Sigmoid colon (tissue), 7 donors: ENCODE results near the gene ZC2HC1B. TPM values are rescaled to one million over a fixed set of nuclear protein-coding genes. Genes with fewer than 3 reads are reported as not detected.

Experiments
- DNase-seq: peaks from one replicate; pipeline ENCODE4 v3.0.0-alpha.2; 2019
- H3K27ac ChIP-seq, 4 donors: fragments of 200-600 bp; sonication (generic); one replicate each; pipeline ENCODE4 v1.5.1; 2016 to 2019; ENCODE audit warnings: mild to moderate bottlenecking in 1 of 4
- H3K27me3 ChIP-seq, 3 donors: fragments of 200-600 bp; sonication (generic); one replicate each; pipeline ENCODE4 v1.5.1; 2019; ENCODE audit warnings: mild to moderate bottlenecking in 1 of 3
- H3K36me3 ChIP-seq, 4 donors: fragments of 200-600 bp; sonication (generic); one replicate each; pipeline ENCODE4 v1.5.1; 2016 to 2019
- H3K4me1 ChIP-seq, 4 donors: fragments of 200-600 bp; sonication (generic); one replicate each; pipeline ENCODE4 v1.5.1; 2017 to 2019
- H3K4me3 ChIP-seq, 4 donors: fragments of 200-600 bp; sonication (generic); one replicate each; pipeline ENCODE4 v1.5.1; 2017 to 2019; ENCODE audit warnings: mild to moderate bottlenecking in 2 of 4, moderate library complexity in 1 of 4
- H3K9me3 ChIP-seq, 4 donors: fragments of 200-600 bp in 3 of 4; sonication (generic) in 3 of 4; one replicate each; pipeline versions ENCODE4 v1.5.1 to v1.6.1; 2013 to 2019
- CTCF ChIP-seq, 4 experiments: fragments of 450-650 bp in 3 of 4; fragments of 200-600 bp in 1 of 4; IDR thresholded peaks; one replicate each; pipeline ENCODE4 v1.5.1; 2016 to 2019; ENCODE audit warnings: antibody characterized with exemption in 4 of 4, mild to moderate bottlenecking in 3 of 4, moderate library complexity in 2 of 4
- EP300 ChIP-seq, 4 donors: sonication (generic); formaldehyde crosslinking; IDR thresholded peaks; one replicate each; pipeline ENCODE4 v1.6.1; 2017; ENCODE audit warnings: antibody characterized with exemption in 4 of 4
- POLR2A ChIP-seq, 2 donors: fragments of 450-650 bp; IDR thresholded peaks; one replicate each; pipeline ENCODE4 v1.6.1; 2016; ENCODE audit warnings: antibody characterized with exemption in 2 of 2, mild to moderate bottlenecking in 2 of 2, moderate library complexity in 2 of 2
- POLR2AphosphoS5 ChIP-seq, 4 donors: sonication (generic); formaldehyde crosslinking; IDR thresholded peaks; one replicate each; pipeline ENCODE4 v1.6.1; 2017; ENCODE audit warnings: antibody characterized with exemption in 4 of 4
- WGBS, 2 donors: extraction: QIAGEN DNeasy Blood & Tissue Kit; methylation state at CpG; one replicate each; pipeline ENCODE4 v1.1.7; 2013; 5-methylcytosine and 5-hydroxymethylcytosine counted together
- intact Hi-C: fragments of 100-400 bp; cut with DNase I; formaldehyde crosslinking; loops from one replicate; pipeline ENCODE4 v1.15.1; 2023
- polyA plus RNA-seq, 3 donors: library from polyadenylated mRNA; stranded (reverse); fragments of 200-250 nt; gene quantifications; one replicate each; pipeline ENCODE4 v1.2.3, GENCODE V29; 2013
- total RNA-seq, 4 donors: library from RNA; depleted of rRNA; stranded (reverse); fragments of >200 nt; gene quantifications; one replicate each; pipeline ENCODE4 v1.1.0, GENCODE V29; 2016
- donor health status: healthy with polysubstance abuse.
- donor health status: Bipolar disorder and iron deficiency.
- donor health status: healthy.

Gene ZC2HC1B
- total and polyA plus RNA-seq, 7 donors: not detected

GRCh38 chr6:143957679-143958274 is 93.5 kb downstream of the ZC2HC1B start:
- DNase-seq: no peak
- no peak overlapping the region for H3K27ac ChIP-seq
- no peak for TF ChIP-seq CTCF (IDR thresholded peaks at IDR 0.05)
- no peak for TF ChIP-seq POLR2A (IDR thresholded peaks at IDR 0.05)
- TF ChIP-seq EP300 (IDR thresholded peaks at IDR 0.05): no peak
- TF ChIP-seq POLR2AphosphoS5 (IDR thresholded peaks at IDR 0.05): no peak
- 80 to 83% methylated on average over 4 of the region's 4 CpGs for WGBS, 2 donors
- no peaks in the 10 kb centered on the region for H3K36me3 ChIP-seq
- H3K27me3 ChIP-seq: no peaks in the 10 kb centered on the region
- intact Hi-C loops: no loop called here
- peaks cover 0 to 18% (median 3%) of the 10 kb centered on the region in 4 donors for H3K4me1 ChIP-seq
- H3K4me3 ChIP-seq: no peak overlapping the region
- no peaks in the 10 kb centered on the region for H3K9me3 ChIP-seq

- no peaks in the 10 kb centered on the region for H3K9me3 ChIP-seq
- H3K4me1 ChIP-seq: peaks cover 0 to 18% (median 3%) of the 10 kb centered on the region in 4 donors
- no peak overlapping the region for H3K27ac ChIP-seq
- intact Hi-C loops: no loop called here
- no peak for DNase-seq
- H3K36me3 ChIP-seq: no peaks in the 10 kb centered on the region
- 88 to 94% methylated on average over 11 of the region's 11 CpGs for WGBS, 2 donors
- H3K27me3 ChIP-seq: no peaks in the 10 kb centered on the region
- no peak for TF ChIP-seq POLR2A (IDR thresholded peaks at IDR 0.05)
- TF ChIP-seq EP300 (IDR thresholded peaks at IDR 0.05): no peak
- no peak for TF ChIP-seq POLR2AphosphoS5 (IDR thresholded peaks at IDR 0.05)
- no peak for TF ChIP-seq CTCF (IDR thresholded peaks at IDR 0.05)
- no peak overlapping the region for H3K4me3 ChIP-seq
Measured at GRCh38 chr6:143958839-143959399, 94.6 kb downstream of the ZC2HC1B start.

- no peaks in the 10 kb centered on the region for H3K9me3 ChIP-seq
- H3K27ac ChIP-seq: peak overlapping the region in 1 of 4 donors; percentile 15
- intact Hi-C loops: no loop called here
- no peak for DNase-seq
- H3K36me3 ChIP-seq: no peaks in the 10 kb centered on the region
- H3K27me3 ChIP-seq: no peaks in the 10 kb centered on the region
- no peak overlapping the region for H3K4me3 ChIP-seq
- H3K4me1 ChIP-seq: peaks cover 0 to 18% (median 3%) of the 10 kb centered on the region in 4 donors
- no peak for TF ChIP-seq EP300 (IDR thresholded peaks at IDR 0.05)
- TF ChIP-seq POLR2AphosphoS5 (IDR thresholded peaks at IDR 0.05): no peak
- TF ChIP-seq POLR2A (IDR thresholded peaks at IDR 0.05): no peak
- TF ChIP-seq CTCF (IDR thresholded peaks at IDR 0.05): no peak
- 76 to 85% methylated on average over 4 of the region's 4 CpGs for WGBS, 2 donors
Measured at GRCh38 chr6:143959927-143960326, 95.7 kb downstream of the ZC2HC1B start.

- H3K9me3 ChIP-seq: no peaks in the 10 kb centered on the region
- no peak overlapping the region for H3K4me3 ChIP-seq
- no peak overlapping the region for H3K27ac ChIP-seq
- DNase-seq: no peak
- H3K36me3 ChIP-seq: no peaks in the 10 kb centered on the region
- no peaks in the 10 kb centered on the region for H3K27me3 ChIP-seq
- peaks cover 0 to 18% (median 3%) of the 10 kb centered on the region in 4 donors for H3K4me1 ChIP-seq
- intact Hi-C loops: no loop called here
- 88 to 90% methylated on average over 3 of the region's 3 CpGs for WGBS, 2 donors
- TF ChIP-seq POLR2AphosphoS5 (IDR thresholded peaks at IDR 0.05): no peak
- no peak for TF ChIP-seq EP300 (IDR thresholded peaks at IDR 0.05)
- no peak for TF ChIP-seq CTCF (IDR thresholded peaks at IDR 0.05)
- TF ChIP-seq POLR2A (IDR thresholded peaks at IDR 0.05): no peak
Measured at GRCh38 chr6:143961066-143961465, 96.8 kb downstream of the ZC2HC1B start.
